Heart right ventricle (tissue), 16 donors: ENCODE data around the gene LONP1. TPM values are rescaled to one million over a fixed set of nuclear protein-coding genes. Genes with fewer than 3 reads are reported as not detected.
"Not testable (repeated sequence)": the region's sequence is repeated elsewhere in the genome, so short reads cannot be mapped to it uniquely, and the experiment has no call there.

Source experiments
- ATAC-seq, 8 donors: fragments of 200-7000 bp; cut with Tn5 transposase; one replicate each; pipeline ENCODE4 v1.9.1; 2020; ENCODE audit warnings: mild to moderate bottlenecking in 8 of 8, moderate library complexity in 8 of 8, moderate number of reproducible peaks in 1 of 8
- DNase-seq, 2 donors: peaks; one replicate each; pipeline ENCODE4 v3.0.0-alpha.2; 2020
- H3K27ac ChIP-seq, 10 donors: fragments of 200-600 bp; sonication (generic) in 2 of 10; one replicate each; pipeline versions ENCODE4 v1.5.0 to v1.8.0; 2020 to 2022; ENCODE audit warnings: mild to moderate bottlenecking in 3 of 10
- H3K27me3 ChIP-seq, 7 donors: fragments of 200-600 bp; one replicate each; pipeline ENCODE4 v1.8.0; 2021 to 2022; ENCODE audit warnings: mild to moderate bottlenecking in 2 of 7
- H3K36me3 ChIP-seq, 9 donors: fragments of 200-600 bp; sonication (generic) in 1 of 9; one replicate each; pipeline versions ENCODE4 v1.5.0 to v1.8.0; 2020 to 2022; ENCODE audit warnings: mild to moderate bottlenecking in 2 of 9
- H3K4me1 ChIP-seq, 9 donors: fragments of 200-600 bp; sonication (generic) in 1 of 9; one replicate each; pipeline versions ENCODE4 v1.5.0 to v1.8.0; 2020 to 2022; ENCODE audit warnings: mild to moderate bottlenecking in 4 of 9
- H3K4me3 ChIP-seq, 10 donors: fragments of 200-600 bp; sonication (generic) in 2 of 10; one replicate each; pipeline versions ENCODE4 v1.5.0 to v1.8.0; 2020 to 2022; ENCODE audit warnings: mild to moderate bottlenecking in 7 of 10, moderate library complexity in 2 of 10
- H3K9me3 ChIP-seq, 11 donors: fragments of 200-600 bp in 10 of 11; sonication (generic) in 2 of 11; one replicate each; pipeline versions ENCODE4 v1.5.0 to v1.8.0; 2013 to 2022; ENCODE audit warnings: mild to moderate bottlenecking in 2 of 11, control low read depth in 1 of 11, moderate library complexity in 1 of 11
- CTCF ChIP-seq, 9 donors: fragments of 200-600 bp; sonication (generic) in 2 of 9; IDR thresholded peaks; one replicate each; pipeline versions ENCODE4 v1.5.0 to v1.8.0; 2021 to 2022; ENCODE audit warnings: antibody characterized with exemption in 9 of 9, mild to moderate bottlenecking in 5 of 9, moderate library complexity in 1 of 9
- WGBS, 2 donors: extraction: QIAGEN DNeasy Blood & Tissue Kit; methylation state at CpG; one replicate each; pipeline ENCODE4 v1.1.7; 2013; ENCODE audit warnings: inconsistent platforms in 1 of 2; 5-methylcytosine and 5-hydroxymethylcytosine counted together
- intact Hi-C, 10 donors: fragments of 100-400 bp; cut with DNase I; formaldehyde crosslinking; loops; one replicate each; pipeline versions ENCODE4 v1.11.1 to v1.14.2; 2022
- polyA plus RNA-seq, 2 donors: library from polyadenylated mRNA; stranded (reverse); fragments of 200-250 nt; gene quantifications; one replicate each; pipeline ENCODE4 v1.2.3, GENCODE V29; 2013
- total RNA-seq, 10 donors: library from RNA; stranded (reverse); fragmentation: NEBNext Ultra II Directional in 3 of 10; extraction: Animal tissue kit (Norgen Biotek cat#: 25700) in 3 of 10; gene quantifications; one replicate each; pipeline versions ENCODE4 v1.2.1 to v1.2.4, GENCODE V29; 2021 to 2023
- donor health status: Arrhythmogenic right ventricular cardiomyopathy.
- donor health status: ischemic (EF 13 %, LVEDD 7.1; RV severe dilation, severe dysfunction).
- donor health status: healthy with polysubstance abuse.
- donor health status: DM: no; HTN: yes; CAD: no.
- donor health status: DM: no; HTN: no; CAD: no.
- donor health status: ischemic (EF 25% LVEDD 6.9; RV normal size, moderate dysfunction).
- donor health status: ischemic (EF 25% LVEDD 5.7; RV mildly dilated, moderate dysfunction).
- donor health status: healthy.
- donor health status: DM: yes; HTN: yes; CAD: no.
- donor health status: Ischemic cardiomyopathy.
- donor health status: ischemic (EF 35%, LVEDD 5.7; RV mildly dilated, moderate dysfunction).
- donor health status: nonischemic (EF 11% LVEDD 7.7; RV severe dilation, severe dysfunction).
- donor health status: DM: yes; HTN: yes; CAD: no.
- donor health status: PGD.
- donor health status: ischemic (EF 29% LVEDD 5.4; RV normal size, mild dysfunction).
- donor health status: nonischemic (EF 23%, LVEDD 6.1; RV moderate dilation, normal function).

Gene LONP1
- total and polyA plus RNA-seq, 12 donors, result 71.4 to 121 (median 90.5) TPM

DNA sequence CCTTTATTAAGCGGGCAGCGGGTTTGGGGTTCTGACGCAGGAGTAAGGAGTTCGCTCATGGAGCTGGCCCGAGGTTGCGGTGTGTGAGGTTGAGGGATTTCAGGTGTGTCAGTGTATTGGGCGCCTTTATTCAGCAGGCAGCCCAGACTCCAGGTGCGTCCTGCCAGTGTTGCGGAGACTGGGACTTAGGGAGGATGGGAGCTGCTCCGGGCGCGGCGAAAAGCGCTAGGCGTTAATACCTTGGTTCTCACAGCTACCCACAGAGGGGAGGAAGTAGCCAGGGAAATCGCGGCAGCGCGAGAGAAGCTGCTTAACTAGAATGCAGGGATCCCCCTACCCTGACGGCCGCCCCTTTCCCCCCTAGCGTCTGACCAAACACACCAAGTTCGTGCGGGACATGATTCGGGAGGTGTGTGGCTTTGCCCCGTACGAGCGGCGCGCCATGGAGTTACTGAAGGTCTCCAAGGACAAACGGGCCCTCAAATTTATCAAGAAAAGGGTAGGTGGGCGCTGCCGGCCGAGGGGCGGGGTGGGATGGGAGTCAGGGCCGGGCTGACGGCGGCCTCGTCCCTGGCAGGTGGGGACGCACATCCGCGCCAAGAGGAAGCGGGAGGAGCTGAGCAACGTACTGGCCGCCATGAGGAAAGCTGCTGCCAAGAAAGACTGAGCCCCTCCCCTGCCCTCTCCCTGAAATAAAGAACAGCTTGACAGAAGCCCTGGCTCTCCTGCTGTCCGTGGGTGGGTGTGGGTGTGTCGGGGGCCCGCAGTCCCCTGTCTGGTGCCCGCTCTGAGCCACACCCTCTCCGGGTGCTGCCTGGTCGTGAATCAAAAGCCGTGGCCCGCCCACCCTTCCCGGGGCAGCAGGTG, 28.8 kb downstream of the LONP1 start:
- Histone ChIP-seq H3K4me1 (peaks cover 7 to 46% (median 35%) of the 10 kb centered on the region in 9 donors), H3K9me3 (no peaks in the 10 kb centered on the region), H3K27me3 (no peaks in the 10 kb centered on the region), H3K36me3 (peaks cover 7 to 50% (median 43%) of the 10 kb centered on the region in 9 donors), H3K4me3 (peak overlapping the region; percentile 64 to 98 (median 80)), H3K27ac (peak overlapping the region; percentile 60 to 97 (median 88))
- no peak for TF ChIP-seq CTCF (IDR thresholded peaks at IDR 0.05)
- DNase-seq, result peak; percentile 70 to 81
- peak; percentile 4 to 62 (median 42) for ATAC-seq
- intact Hi-C loops, result loop anchor here in 3 of 10 donors (2.0 kb wide), 2 partner anchors 24 to 30 kb away; partner anchors contain the start of genes CATSPERD (in 2 of the 3) and LONP1 (in 2 of the 3)
- 6 to 7% methylated on average over 54 of the region's 54 CpGs for WGBS, 2 donors

DNA sequence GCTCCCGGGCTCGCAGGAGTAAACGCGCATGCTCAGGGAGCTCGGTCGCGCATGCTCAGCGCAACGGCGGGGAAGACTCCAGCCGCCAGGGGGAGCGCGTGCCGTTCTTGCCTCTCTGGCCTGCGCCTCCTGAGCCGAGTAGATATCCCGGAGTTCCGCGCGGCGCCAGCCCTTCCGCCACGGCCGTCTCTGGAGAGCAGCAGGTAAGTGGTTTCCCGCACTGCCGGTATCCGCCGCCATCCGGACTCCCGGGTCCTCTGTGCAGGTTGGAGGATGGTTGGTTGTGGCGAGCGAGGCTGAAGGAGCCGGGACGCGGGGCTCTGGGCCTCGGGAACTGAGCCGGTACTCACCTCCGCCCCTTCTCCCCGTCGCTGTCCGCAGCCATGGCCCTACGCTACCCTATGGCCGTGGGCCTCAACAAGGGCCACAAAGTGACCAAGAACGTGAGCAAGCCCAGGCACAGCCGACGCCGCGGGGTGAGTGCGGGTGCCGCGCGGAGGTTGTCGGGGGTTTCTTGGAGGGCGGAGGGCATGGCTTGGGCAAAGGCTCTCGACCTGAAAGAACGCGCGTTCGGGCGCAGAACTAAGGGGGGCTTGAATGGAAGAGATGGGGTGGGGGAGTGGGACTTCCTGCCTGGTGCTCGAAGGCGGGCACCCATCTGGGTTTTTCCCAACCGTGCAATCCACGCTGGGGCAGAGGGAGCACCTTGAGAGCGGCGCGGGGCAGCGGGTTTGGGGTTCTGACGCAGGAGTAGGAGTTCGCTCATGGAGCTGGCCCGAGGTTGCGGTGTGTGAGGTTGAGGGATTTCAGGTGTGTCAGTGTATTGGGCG, 29.6 kb downstream of the LONP1 start, which contains the start of gene RPL36:
Gene RPL36 (plus strand): TSS at position 171 of the 830 bp plus-strand sequence. CDS start 213 bp downstream, at position 384.
- no peaks in the 10 kb centered on the region for H3K27me3 ChIP-seq
- WGBS, 2 donors, result 1% methylated on average over 73 of the region's 73 CpGs
- TF ChIP-seq CTCF (IDR thresholded peaks at IDR 0.05), result peak; percentile 93 to 99 (median 98)
- peak; percentile 97 to 99 for DNase-seq
- H3K27ac ChIP-seq, result peak within 1 kb of the TSS; percentile 60 to 97 (median 88)
- peaks cover 7 to 47% (median 35%) of the 10 kb centered on the region in 9 donors for H3K4me1 ChIP-seq
- intact Hi-C loops, result loop anchor here in 3 of 10 donors (2.0 kb wide), 2 partner anchors 24 to 30 kb away; partner anchors contain the start of genes CATSPERD (in 2 of the 3) and LONP1 (in 2 of the 3)
- H3K9me3 ChIP-seq, result no peaks in the 10 kb centered on the region
- peaks cover 6 to 42% (median 35%) of the 10 kb centered on the region in 9 donors for H3K36me3 ChIP-seq
- H3K4me3 ChIP-seq, result peak within 1 kb of the TSS; percentile 64 to 98 (median 80)
- ATAC-seq, result peak; percentile 66 to 89 (median 82)

DNA sequence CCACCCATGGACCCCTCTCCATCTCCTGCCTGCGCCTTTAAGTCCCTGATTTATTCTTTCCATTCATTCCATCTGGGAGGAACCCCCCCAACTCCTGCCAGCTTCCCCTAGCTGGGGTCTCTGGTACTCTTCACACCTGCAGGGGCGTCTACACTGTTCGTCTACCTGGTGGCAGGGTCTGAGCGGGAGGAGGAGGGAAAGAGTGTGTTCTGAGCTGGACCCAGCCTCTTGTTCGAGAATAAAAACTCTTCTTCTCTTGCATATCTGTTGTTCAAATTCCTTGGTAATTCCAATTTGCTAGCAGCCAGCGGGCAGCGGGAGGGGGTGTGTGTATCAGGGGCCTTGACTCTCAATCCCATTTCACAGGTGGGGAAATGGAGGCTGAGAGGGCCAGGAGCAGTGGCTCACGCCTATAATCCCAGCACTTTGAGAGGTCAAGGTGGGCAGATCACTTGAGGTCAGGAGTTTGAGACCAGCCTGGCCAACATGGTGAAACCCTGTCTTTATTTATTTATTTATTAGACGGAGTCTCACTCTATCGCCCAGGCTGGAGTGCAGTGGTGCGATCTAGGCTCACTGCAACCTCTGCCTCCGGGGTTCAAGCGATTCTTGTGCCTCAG, 31.6 kb downstream of the LONP1 start:
- intact Hi-C loops, H3K27ac ChIP-seq, H3K9me3 ChIP-seq, ATAC-seq, H3K4me3 ChIP-seq, H3K27me3 ChIP-seq, DNase-seq: not testable (repeated sequence)
- peaks cover 7 to 45% (median 34%) of the 10 kb centered on the region in 9 donors for H3K4me1 ChIP-seq
- WGBS, 2 donors, result 94 to 97% methylated on average over 13 of the region's 13 CpGs
- peaks cover 0 to 22% (median 16%) of the 10 kb centered on the region in 9 donors for H3K36me3 ChIP-seq

- ATAC-seq (no peak), DNase-seq (peak in 1 of 2 donors; percentile 19)
- TF ChIP-seq CTCF (IDR thresholded peaks at IDR 0.05), result peak in 2 of 9 donors; percentile 6 to 14
- Histone ChIP-seq H3K4me1 (peaks cover 7 to 38% (median 29%) of the 10 kb centered on the region in 9 donors), H3K9me3 (no peaks in the 10 kb centered on the region), H3K27me3 (no peaks in the 10 kb centered on the region), H3K36me3 (peaks cover 0 to 14% (median 9%) of the 10 kb centered on the region in 9 donors), H3K4me3 (peak overlapping the region; percentile 30 to 81 (median 63)), H3K27ac (peak overlapping the region in 7 of 10 donors; percentile 64 to 85 (median 80))
- WGBS, 2 donors, result 43 to 51% methylated on average over 69 to 76 of the region's 76 CpGs
- intact Hi-C loops, result no loop called here
These were observed 32.4 kb downstream of the LONP1 start for GRCh38 chr19:5687360-5688198.
